ENCODE results near the gene ALKBH6. TPM values are rescaled to one million over a fixed set of nuclear protein-coding genes. Genes with fewer than 3 reads are reported as not detected.
A peak's percentile ranks its signal among the peaks of the same experiment; 100 is the strongest.

Gene ALKBH6
- total RNA-seq, 1 donor from 2014 or later = 27.3 TPM

DNA sequence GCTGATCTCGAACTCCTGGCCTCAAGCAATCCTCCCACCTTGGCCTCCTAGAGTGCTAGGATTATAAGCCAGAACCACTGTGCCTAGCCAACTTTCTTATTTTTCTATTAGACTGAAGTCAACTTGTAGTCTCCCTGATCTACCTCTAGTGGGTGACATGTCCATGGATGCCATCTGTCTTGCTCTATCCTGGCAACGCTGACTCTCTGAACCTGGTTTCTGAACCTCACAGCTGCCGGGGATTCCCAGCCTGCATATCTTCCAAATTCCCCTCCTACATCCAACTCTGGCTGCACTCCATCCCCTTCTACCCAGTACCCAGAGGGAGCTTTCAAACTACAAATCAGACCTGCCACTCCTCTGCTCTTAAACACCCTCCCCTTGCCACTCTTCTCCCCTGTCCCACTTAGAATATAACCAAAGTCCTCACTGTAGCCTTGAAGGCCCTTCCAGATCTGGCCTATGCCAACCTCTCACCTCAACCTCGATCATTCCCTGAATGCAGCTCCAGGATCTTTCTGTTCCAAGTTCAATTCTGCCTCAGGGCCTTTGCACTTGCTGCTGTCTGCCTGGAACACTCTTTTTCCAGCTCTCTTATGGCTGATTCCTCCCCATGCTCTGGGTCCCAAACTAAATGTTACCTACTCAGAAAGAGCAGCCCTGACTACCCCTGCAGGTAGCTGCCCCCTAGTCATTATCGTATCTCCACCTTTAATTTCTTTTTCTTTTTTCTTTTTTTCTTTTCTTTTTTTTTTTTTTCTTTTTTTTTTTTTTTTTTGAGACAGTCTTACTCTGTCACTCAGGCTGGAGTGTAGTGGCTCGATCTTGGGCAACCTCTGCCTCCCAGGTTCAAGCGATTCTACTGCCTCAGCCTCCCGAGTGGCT is 16.5 kb upstream of the ALKBH6 start:
- peak overlapping the region; percentile 20 for H3K27ac Mint-ChIP-seq (ENCODE audit: unreplicated experiment)
- H3K4me3 Mint-ChIP-seq (ENCODE audit: unreplicated experiment) = peak overlapping the region; percentile 58
- peaks cover 2% of the 10 kb centered on the region for H3K27me3 Mint-ChIP-seq (ENCODE audit: low read depth, unreplicated experiment)
- Histone ChIP-seq H3K36me3 (ENCODE audit: insufficient read depth, low read length) (no peaks in the 10 kb centered on the region), H3K27me3 (ENCODE audit: insufficient read depth, low read length) (no peaks in the 10 kb centered on the region), H3K4me2 (ENCODE audit: low read length) (no peak overlapping the region), H3K9me3 (ENCODE audit: insufficient read depth, low read depth, low read length) (no peaks in the 10 kb centered on the region), H2AFZ (ENCODE audit: low read depth, low read length) (no peak overlapping the region), H3K9ac (ENCODE audit: low read length) (no peak overlapping the region), H3K4me3 (ENCODE audit: insufficient read depth, low read depth, low read length) (no peak overlapping the region), H3K27ac (ENCODE audit: low read depth, low read length) (no peak overlapping the region), H4K20me1 (ENCODE audit: insufficient read depth, low read length) (peaks cover 15% of the 10 kb centered on the region), H3K79me2 (ENCODE audit: insufficient read depth, low read length) (no peaks in the 10 kb centered on the region), H3K4me1 (ENCODE audit: insufficient read depth, low read length) (no peaks in the 10 kb centered on the region)
- peaks cover 5% of the 10 kb centered on the region for H3K9me3 Mint-ChIP-seq (ENCODE audit: unreplicated experiment)
- H3K4me1 Mint-ChIP-seq (ENCODE audit: low read depth, unreplicated experiment) = peaks cover 5% of the 10 kb centered on the region
- peaks cover 22% of the 10 kb centered on the region for H3K36me3 Mint-ChIP-seq (ENCODE audit: low read depth, unreplicated experiment)
- DNase-seq (ENCODE audit: low read depth) (no peak), FAIRE-seq (no peak)
- TF ChIP-seq EZH2 (IDR thresholded peaks at IDR 0.05; ENCODE audit: insufficient read depth, low read length) = no peak
- TF ChIP-seq, protein P1, sequence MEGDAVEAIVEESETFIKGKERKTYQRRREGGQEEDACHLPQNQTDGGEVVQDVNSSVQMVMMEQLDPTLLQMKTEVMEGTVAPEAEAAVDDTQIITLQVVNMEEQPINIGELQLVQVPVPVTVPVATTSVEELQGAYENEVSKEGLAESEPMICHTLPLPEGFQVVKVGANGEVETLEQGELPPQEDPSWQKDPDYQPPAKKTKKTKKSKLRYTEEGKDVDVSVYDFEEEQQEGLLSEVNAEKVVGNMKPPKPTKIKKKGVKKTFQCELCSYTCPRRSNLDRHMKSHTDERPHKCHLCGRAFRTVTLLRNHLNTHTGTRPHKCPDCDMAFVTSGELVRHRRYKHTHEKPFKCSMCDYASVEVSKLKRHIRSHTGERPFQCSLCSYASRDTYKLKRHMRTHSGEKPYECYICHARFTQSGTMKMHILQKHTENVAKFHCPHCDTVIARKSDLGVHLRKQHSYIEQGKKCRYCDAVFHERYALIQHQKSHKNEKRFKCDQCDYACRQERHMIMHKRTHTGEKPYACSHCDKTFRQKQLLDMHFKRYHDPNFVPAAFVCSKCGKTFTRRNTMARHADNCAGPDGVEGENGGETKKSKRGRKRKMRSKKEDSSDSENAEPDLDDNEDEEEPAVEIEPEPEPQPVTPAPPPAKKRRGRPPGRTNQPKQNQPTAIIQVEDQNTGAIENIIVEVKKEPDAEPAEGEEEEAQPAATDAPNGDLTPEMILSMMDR (IDR thresholded peaks at IDR 0.05; ENCODE audit: insufficient read depth, low read depth, low read length) = no peak

DNA sequence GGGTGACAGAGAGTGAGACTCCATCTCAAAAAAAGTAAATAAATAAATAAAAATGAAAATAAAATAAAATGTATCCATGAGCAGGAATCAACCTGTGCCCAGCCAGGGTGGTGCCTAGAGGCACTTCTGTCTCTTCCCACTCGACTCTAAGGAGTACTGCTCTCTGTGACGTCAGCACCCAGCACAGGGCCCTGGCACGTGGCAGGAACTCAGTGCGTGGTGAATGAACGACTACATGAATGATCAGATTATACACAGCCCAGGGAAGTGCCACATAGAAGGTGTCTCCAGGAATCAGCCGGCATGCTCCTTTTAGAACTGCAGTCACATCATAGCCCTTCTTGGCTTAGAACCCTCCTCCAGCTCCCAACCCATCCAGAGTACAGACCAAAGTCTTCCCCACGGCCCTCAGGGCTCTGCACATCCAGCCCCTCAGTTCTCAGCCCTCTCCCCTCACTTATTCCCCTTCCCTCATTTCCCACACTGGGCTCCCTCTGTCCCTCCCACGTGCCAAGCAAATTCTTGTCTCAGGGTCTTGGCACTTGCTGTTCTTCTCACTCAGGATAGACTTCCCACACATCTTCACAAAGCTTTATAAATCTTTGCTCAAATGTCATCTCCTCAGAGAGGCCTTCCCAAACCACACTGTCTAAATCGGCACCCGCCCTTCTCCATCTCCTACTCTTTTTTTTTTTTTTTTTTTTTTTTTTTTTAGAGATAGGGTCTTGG is 14.5 kb upstream of the ALKBH6 start:
- TF ChIP-seq, protein P1 (IDR thresholded peaks at IDR 0.05; ENCODE audit: insufficient read depth, low read depth, low read length) = no peak
- no peak for TF ChIP-seq EZH2 (IDR thresholded peaks at IDR 0.05; ENCODE audit: insufficient read depth, low read length)
- FAIRE-seq = no peak
- H3K36me3 Mint-ChIP-seq (ENCODE audit: low read depth, unreplicated experiment) = peaks cover 27% of the 10 kb centered on the region
- Histone ChIP-seq H4K20me1 (ENCODE audit: insufficient read depth, low read length) (peaks cover 15% of the 10 kb centered on the region), H3K4me2 (ENCODE audit: low read length) (no peak overlapping the region), H3K79me2 (ENCODE audit: insufficient read depth, low read length) (no peaks in the 10 kb centered on the region), H3K36me3 (ENCODE audit: insufficient read depth, low read length) (no peaks in the 10 kb centered on the region), H3K9ac (ENCODE audit: low read length) (no peak overlapping the region), H3K4me1 (ENCODE audit: insufficient read depth, low read length) (no peaks in the 10 kb centered on the region), H2AFZ (ENCODE audit: low read depth, low read length) (no peak overlapping the region), H3K27ac (ENCODE audit: low read depth, low read length) (no peak overlapping the region), H3K27me3 (ENCODE audit: insufficient read depth, low read length) (no peaks in the 10 kb centered on the region), H3K4me3 (ENCODE audit: insufficient read depth, low read depth, low read length) (no peak overlapping the region), H3K9me3 (ENCODE audit: insufficient read depth, low read depth, low read length) (no peaks in the 10 kb centered on the region)
- no peaks in the 10 kb centered on the region for H3K27me3 Mint-ChIP-seq (ENCODE audit: low read depth, unreplicated experiment)
- no peak for DNase-seq (ENCODE audit: low read depth)
- H3K4me3 Mint-ChIP-seq (ENCODE audit: unreplicated experiment) = no peak overlapping the region
- H3K27ac Mint-ChIP-seq (ENCODE audit: unreplicated experiment) = no peak overlapping the region
- H3K4me1 Mint-ChIP-seq (ENCODE audit: low read depth, unreplicated experiment) = peaks cover 3% of the 10 kb centered on the region
- H3K9me3 Mint-ChIP-seq (ENCODE audit: unreplicated experiment) = no peaks in the 10 kb centered on the region

Data from astrocyte (in vitro differentiated cells and primary cell).